HUDEP-2 (cell line): ENCODE data around the gene FRAT1.
"Not testable (repeated sequence)": the region's sequence is repeated elsewhere in the genome, so short reads cannot be mapped to it uniquely, and the experiment has no call there.

Source experiments
- DNase-seq, 76 experiments: peaks; one replicate each; lab custom pipeline; 2025; ENCODE audit not compliant: unreplicated experiment in 76 of 76; lab: John Stamatoyannopoulos, UW

FRAT1 gene

DNA sequence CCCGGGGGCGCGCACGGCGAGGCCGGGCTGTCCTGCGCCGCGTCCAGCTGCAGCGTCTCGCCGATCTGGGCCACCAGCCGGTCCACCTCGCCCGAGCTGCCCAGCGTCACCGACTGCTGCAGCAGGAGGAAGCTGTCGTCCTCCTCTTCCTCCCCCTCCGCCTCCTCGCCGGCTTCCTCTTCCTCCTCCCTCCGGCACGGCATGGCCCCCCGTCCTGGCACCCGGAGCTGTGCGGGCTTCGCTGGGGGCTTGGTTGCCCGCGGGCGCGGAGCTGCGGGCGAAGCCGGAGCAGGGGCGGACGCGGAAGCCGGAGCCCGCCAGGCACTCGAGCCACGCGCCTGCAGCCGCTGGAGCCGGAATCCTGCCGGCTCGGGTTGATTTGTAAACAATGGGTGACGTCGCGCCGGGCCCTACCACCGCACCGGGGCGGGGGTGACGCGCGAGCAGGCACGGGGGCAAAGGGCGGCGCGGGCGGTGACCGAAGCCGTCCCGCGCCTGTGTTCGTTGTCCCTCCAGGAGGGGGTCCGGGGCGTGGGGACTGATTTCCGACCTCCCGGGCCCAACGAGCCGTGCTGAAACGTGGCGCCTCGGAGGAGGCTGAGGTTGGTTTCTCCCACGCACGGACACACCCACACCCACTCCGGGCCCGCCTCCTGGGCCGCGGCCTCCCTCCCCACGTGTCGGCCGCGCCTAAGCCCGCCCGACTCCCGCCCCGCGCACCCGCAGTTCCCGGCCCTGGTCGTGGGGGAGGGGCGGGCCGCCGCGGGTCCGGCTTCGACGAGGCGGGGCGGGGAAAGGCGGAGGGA is 15.5 kb downstream of the FRAT1 start, which contains the start of gene FRAT2:
Gene FRAT2, minus strand, starts transcription at position 360 of the 806 bp plus-strand sequence. Its CDS starts 157 bp downstream, at position 203.
- DNase-seq, result peak in 75 of 76 experiments; percentile 48 to 97 (median 87)

DNA sequence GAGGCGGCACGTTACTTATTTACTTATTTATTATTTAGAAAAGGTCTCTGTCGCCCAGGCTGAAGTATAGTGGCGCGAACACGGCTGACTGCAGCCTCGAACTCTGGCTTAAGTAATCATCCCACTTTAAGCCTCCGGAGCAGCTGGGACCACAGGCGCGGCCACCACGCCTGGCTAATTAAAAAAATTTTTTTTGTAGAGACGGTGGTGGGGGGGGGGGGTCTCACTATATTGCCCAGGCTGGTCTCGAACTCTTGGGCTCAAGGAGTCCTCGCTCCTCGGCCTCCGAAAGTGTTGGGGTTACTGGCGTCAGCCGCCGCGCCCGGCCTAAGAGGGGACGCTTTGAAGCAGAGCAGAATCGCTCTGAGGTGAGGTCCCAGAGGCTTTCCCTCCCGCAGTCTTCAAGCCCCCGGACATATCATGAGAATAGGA is 16.1 kb downstream of the FRAT1 start:
- DNase-seq, result no peak

DNA sequence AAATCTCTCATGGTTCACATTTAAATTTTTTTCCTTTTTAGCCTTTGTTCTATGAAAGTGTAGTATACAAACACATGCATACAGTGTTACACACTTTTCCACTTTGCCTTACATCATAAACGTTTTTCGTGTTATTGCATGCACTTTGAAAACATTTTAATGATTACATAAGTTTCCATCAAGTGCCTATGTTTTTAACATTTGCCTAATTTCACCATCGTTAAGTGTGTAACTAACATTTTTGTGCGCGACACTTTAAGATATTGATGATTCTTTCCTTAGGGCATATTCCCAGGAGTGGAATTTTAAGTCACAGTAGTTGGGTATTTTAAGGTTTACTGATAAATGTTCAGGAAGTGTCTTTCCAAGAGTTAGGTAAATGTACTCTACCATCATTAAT is 16.9 kb downstream of the FRAT1 start:
- DNase-seq, result no peak

DNA sequence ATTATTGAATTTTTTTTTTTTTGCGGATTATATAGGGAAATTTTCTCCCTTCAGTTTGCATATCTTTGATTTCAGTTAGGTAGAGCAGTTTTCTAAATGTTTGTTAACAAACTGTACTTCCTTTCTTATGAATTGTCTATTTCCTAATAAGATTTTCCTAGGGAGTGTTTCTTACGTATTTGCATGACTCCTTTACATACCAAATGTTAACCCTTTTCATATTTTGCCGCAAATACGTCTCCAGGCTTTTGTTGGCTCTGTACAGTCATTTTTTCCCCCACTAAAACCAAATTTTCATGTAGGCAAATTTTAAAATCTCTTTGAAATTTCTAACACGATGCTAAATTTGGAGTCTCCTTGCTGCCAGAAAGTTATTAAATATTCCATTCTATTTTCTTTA is 17.4 kb downstream of the FRAT1 start:
- DNase-seq, result no peak

DNA sequence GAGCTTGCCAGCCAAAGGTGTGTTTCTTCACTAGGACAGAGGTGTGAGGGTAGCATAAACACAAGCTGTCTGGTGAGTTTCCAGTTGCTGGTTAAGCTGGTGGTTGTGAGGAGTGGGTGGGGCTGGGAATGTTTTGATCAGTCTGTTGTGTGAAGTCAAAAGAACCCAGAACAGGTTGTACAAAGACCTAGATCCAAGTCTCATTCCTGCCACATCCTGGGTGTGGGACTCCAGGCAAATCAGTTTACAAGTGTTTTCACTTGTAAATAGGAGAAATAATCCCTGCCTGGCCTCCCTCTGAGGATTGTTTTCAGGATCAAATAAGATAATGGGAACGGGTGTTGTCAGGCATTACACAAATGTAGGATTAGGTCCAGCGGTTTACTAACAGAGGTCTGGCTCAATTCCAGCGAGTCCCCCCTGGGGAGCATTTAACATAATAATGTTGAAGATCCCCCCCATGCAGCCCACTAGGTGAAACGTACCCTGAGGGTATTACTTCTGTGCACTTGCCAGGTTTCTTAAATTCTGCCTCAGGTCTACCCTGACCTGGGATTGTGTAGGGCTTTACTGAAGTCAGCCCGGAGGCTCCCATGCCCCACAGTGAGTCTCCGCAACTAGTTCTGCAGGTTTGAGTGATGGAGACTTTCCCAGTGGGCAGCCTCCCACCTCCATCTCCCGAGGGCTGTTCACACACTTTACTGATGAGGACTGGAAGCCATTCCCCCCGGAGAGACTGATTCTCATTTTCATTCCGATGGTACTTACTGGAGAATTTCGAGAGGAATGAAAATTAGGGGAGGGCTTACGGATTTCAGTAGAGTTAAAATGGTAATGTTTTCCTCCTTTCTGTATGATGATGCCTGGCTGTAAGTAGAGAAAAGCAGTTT is 18.1 kb downstream of the FRAT1 start:
- DNase-seq, result no peak

DNA sequence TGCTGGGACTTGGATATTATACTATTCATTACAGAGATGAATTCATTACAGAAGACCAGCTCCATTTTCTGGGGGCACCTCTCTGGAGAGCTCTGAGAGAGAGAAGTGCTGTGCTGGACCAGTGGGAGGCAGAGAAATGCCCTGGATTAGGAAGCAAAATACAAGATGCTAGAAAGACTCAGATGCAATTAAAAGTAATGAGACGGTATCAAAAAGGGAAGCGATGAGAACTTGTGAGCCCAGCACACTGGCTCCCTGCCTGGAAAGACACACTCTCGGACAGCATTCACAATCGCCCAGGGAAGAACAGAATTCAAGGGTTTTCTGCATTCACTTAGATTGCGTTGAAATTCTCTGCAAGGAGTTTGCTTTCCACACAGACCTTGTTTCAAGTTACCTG is 19.0 kb downstream of the FRAT1 start:
- DNase-seq, result no peak

DNA sequence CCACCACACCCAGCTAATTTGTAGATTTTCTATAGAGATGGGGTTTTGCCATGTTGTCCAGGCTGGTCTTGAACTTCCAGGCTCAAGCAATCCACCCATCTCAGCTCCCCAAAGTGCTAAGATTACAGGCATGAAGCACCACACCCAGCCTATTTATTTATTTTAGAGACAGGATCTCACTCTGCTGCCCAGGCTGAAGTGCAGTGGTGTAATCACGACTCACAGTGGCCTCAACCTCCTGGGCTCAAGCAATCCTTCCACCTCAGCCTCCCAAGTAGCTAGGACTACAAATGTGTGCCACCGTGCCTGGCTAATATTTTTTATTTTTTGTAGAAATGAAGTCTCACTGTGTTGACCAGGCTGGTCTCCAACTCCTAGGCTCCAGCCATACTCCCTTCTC is 22.3 kb downstream of the FRAT1 start:
- no peak for DNase-seq

DNA sequence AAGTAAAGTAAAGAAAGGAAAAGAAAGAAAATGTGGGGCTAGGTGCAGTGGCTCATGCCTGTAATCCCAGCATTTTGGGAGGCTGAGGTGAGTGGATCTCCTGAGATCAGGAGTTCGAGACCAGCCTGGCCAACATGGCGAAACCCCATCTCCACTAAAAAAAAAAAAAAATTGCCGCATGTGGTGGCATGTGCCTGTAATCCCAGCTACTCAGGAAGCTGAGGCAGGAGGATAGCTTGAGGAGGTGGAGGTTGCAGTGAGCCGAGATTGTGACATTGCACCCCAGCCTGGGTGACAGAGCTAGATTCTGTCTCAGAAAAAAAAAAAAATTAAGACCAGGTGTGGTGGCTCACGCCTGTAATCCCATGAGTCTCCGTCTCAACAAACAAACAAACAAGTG is 24.6 kb downstream of the FRAT1 start:
- not testable (repeated sequence) for DNase-seq

DNA sequence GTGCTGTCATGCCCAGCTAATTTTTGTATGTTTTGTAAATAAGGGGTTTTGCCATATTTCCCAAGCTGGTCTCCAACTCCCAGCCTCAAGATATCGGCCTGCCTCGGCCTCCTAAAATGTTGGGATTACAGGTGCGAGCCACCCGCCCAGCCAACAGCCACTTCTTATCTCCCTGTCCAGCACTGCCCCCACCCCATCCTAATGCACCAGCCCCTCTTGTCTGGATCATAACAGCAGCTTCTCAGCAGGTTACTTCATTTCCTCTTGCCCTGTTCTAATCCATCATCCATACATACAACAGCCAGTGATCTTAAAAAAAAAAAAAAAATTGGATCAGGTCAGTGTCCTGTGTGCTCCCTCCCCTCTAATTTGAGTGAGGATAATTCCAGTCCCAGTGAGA is 28.2 kb downstream of the FRAT1 start:
- DNase-seq, result no peak

DNA sequence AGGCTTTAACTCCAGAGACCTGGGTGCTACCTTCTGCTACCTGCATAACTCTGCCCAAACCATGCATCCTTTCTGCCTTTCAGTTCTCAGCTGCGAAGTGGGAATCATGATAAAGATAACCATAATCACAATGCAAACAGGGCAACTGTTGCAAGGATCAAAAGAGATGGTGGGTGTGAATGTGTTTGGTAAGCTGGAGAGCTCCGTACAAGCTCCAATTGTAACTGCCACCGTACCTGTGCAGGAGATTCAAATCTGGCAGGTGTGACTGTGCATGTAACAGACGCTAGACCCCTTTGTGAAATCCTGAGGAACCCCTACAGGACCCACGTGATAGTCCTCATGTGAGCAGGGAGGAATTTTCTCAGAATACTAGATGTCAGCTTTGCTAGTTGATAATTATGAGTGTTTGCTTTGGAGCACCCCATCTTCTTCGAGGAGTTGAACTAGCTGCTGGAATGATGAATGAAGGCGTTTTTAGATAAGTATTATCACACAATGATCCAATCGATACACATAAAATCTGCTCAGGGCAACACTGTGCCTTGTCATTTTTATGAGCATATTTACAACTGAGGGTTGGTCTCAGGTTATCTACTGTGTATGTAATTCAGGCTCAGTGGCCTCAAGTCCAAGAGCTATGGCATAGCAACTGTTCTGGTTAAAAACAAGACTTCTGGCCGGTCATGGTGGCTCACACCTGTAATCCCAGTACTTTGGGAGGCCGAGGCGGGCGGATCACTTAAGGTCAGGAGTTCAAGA is 30.9 kb downstream of the FRAT1 start:
- DNase-seq, result no peak

DNA sequence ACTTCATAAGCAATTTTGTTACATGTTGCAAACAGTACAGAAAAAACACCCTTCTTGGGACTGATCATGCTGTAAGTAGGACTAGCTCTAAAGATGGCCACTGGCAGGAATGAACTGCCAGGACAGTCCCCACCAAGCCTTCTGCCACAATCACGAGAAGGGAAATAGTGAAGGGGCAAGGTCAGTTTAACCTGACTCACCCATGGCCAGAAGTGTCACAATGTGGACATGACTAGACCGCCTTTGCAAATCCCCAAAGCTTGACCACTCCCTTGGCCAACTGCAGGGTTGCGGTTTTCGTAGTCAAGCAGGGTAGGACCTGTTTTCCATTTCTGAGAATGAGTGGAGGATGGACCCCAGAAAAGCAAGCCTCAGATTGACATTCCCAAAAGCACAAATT is 34.9 kb downstream of the FRAT1 start:
- DNase-seq, result no peak

DNA sequence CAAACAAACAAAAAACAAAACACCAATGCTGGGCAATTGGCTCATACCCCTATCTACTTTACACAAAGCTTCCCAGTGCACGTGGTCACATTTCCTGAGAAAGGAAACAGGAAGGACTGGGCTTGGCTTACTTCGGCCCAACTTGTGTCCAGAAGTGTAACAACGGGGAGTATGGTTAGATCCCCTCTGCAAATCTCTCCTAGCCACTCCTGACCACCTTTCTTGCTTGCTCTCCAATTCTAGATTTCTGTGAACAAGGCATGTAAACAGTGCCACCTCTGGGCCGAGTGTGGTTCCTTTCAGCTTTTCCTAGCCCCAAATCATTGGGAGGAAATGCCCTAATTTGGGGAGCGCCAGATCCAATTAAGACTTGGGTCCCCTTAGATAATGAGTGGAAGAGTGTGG is 36.5 kb downstream of the FRAT1 start:
- peak in 4 of 76 experiments; percentile 5 to 19 (median 8) for DNase-seq

DNA sequence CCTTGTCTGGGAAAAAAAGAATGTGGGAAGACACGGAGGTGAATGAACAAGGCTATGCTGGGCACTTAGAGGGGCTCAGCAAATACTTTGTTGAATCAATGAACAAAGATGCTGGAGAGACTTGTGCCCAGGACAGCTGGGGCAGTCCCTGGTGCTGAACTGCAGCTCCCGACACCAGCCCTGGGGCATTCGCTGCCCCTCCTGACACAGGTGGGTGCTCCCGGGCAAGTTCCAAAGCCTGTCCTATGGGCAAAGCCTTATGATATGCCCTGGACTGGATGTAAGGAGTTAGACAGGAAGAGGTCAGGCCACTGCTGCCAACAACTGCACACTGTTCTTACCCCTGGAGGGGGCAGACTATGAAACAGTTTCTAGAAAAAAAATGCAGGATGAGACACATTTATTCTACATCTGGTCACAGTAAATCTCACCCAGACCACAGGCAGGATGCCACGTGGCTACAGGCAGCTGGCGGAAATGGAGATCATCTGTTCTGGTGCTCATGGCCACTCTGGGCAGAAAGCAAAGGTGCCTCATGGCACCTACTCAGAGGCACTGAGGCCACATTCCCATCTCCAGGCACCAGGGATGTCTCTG is 37.3 kb downstream of the FRAT1 start:
- no peak for DNase-seq

DNA sequence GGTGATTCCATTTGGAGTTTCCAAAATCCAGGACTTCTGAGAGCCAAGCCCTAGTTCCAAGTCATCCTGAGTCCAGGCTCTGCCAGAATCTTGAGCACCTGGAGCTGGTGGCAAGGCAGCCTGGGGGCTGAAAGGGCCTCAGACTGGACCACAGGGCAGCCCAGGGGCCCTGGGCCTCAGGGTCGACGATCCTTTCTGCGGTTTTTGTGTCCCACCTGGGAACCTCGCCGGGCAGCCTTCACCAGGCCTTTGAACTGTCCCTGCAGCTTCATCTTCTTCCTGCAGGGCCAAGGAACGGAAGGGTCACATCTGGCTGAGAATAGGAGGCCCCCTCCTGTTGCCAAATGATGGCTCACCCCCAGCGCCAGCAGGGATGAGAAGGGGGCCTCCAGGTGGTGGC is 37.8 kb downstream of the FRAT1 start:
- no peak for DNase-seq

DNA sequence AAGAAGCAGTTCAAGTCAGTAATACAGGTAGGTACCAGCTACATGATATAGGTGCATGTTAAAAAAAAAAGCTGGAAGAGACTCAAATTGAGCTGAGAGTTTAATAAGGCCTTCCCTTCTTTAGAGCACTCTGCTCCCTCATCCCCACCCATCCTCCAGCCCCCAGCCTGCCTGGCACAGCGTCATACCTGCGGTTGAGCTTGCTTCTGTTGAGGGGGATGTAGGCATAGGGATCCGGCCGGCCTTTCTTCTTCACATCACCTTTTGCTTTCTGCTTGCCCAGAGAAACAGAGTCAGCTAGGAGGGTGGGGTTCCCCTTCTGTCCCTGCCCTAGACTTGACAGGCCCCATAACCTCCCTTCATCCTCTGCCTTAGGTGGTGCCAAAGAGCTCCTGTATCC is 39.3 kb downstream of the FRAT1 start:
- no peak for DNase-seq

DNA sequence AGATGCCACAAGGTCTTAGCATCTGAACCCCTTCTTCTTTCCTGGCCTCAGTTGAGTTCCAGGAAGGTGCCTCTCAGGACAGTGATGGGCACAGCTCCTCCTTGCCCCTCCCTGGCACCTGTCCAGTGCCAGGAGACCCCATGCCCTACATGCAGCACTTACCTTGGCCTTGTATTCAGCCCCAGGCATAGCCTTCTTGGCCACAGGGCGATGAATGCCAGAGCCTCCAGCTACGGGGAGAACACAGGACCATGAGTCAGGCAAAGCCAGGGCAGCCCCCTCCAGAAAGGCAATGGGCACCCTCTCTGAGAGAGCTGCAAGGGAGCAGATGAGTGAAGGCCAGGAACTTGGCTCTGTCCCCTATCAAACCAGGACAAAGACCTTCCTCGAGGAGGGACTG is 39.7 kb downstream of the FRAT1 start:
- DNase-seq, result no peak

DNA sequence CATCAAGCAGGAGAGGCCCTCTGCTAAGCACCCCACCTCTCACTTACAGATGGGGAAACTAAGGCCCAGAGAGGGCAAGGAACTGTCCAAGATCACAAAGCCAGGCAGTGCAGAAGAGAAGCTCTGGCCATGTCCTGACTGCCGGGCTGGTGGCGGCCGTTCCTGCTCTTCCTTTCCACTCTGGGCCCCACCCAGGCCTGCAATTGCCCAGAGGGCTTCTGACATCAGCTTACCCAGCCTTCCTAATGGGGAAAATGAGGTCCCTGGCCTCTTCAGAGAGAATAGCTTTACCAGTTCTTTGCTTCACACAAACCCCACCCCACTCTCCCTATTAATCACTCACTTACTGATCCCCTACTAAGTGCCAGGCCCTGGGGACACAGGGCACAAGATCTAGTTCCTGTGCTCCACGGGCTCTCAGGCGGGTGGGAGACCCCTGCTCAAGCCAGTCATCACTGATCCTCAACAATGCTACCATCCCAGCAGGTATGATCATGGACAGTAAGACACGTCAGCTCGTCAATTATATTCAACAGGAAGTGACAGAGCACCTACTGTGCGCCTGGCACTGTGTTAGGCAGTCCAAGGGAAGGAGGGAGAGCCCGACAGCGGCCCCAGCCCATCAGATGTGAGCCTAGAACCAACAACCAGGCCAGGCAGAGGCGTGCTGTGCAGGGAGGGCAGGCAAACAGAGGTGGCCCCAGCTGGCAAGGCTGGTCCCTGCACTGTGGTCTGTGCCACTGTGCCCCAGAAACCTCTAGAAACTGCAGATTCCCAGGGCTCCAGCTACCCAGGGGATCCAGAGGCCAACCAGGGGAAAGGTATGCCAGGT is 41.9 kb downstream of the FRAT1 start:
- DNase-seq, result no peak

DNA sequence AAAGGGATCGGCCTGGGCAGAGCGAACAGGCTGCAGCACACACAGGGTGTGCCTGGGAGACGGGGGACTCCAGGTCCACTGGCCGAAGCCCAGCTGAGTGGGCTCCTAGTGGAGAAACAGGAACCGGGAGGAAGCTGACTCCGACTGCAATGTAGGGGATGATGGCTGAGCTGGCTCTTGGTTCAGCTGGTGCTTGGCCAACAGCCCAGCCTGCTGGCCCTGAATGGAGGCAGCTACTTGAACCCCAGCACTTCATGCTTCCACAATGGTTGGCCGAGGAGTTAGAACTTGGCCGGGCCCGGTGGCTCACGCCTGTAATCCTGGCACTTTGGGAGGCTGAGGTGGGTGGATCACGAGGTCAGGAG is 42.4 kb downstream of the FRAT1 start:
- no peak for DNase-seq

DNA sequence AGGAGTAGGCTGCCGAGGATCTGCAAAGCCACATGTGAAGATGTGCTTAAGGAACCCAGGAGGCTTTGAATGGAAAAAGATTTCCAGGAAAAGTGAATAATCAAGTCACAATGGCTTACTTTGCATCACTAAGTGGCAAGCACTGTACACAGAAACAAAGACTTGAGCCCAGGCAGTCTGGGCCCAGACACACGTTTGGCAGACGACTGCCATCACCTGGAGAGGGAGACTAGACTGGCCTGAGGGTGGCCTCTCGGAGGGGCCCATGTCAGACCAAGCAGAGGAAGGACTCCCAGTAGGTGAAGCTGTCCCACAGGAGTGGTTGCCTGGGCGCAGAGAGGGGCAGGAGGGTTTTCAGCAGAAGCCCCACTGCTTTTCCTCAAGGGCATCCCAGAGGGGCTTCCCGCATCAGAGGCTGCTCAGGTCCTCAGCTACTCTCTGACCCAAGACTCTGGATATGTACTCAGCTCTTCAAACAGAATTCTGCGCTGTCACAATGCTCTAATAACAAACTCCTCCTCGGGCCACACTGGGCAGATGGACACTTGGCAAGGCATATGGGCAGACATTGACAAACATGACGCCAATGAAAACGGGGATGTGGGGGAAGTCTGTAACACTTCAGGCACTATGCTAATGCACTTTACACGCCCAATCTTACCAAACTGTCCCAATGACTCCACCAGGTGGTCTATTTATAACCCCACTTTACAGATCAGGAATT is 43.4 kb downstream of the FRAT1 start:
- DNase-seq, result no peak
